Ammon's horn (tissue), 1 donor: ENCODE data around the gene ISOC2.

ENCODE experiments used
- DNase-seq: peaks from one replicate; pipeline ENCODE4 v3.0.0-alpha.2; 2016; ENCODE audit warnings: low spot score

ISOC2 gene

DNA sequence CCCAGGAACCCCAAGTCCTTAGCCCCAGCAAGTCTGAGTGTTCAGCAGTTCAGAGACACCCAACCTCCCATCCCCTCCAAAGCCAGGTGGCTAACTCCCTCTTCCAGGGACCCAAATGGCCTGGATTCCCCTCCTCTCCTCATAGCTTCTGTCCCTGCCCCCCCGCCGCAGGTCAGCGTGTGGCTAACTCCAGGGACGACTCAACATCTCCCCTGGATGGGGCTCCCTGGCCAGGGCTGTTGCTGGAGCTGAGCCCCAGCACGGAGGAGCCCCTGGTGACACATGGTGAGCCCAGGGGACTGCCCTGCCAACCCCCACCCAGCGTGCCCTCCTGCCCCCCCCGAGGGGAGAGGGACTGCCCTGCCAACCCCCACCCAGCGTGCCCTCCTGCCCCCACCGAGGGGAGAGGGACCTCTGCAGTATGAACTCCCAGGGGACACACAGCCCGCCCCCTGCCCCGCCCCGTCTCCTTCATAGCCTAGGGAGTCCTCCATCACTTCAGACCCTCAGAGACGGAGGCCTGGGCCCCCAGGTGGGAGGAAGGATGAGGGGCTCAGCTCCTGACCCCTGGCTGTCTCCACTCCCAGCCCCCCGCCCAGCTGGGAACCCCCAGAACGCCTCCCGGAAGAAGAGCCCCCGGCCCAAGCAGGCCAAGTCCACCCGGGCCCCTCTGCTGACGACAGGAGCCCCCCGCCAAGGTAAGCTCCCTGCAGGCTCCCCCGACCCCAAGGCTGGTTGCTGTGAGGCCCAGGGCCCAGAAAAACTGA, 28.5 kb upstream of the ISOC2 start:
- DNase-seq = no peak

DNA sequence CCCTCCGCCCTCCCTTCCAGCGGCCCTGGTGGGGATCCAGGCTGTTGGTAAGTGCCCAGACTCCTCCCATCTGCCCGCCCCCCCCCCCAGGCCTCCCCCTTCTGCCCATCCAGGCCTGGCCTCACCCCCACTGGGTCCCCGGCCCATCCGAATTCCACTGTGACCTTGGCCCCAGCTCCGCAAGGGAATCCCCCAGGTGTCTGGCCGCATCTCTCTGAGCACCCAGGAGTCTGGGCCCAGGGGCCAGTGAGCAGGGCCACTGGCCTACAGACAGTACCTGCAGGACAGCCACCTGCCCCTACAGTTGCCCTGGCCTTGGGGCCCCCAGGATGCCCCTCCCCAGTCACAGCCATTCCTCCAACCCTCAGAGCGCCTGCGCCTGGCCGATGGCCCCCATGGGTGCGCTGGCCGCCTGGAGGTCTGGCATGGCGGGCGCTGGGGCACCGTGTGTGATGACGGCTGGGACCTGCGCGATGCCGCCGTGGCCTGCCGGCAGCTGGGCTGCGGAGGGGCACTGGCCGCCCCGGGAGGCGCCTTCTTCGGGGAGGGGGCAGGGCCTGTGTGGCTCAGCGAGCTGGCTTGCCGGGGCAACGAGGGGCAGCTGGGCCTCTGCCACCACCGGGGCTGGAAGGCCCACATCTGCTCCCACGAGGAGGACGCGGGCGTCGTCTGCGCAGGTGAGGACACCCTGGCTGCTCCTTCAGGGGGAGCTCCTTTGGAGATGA, 27.7 kb upstream of the ISOC2 start:
- DNase-seq = no peak

DNA sequence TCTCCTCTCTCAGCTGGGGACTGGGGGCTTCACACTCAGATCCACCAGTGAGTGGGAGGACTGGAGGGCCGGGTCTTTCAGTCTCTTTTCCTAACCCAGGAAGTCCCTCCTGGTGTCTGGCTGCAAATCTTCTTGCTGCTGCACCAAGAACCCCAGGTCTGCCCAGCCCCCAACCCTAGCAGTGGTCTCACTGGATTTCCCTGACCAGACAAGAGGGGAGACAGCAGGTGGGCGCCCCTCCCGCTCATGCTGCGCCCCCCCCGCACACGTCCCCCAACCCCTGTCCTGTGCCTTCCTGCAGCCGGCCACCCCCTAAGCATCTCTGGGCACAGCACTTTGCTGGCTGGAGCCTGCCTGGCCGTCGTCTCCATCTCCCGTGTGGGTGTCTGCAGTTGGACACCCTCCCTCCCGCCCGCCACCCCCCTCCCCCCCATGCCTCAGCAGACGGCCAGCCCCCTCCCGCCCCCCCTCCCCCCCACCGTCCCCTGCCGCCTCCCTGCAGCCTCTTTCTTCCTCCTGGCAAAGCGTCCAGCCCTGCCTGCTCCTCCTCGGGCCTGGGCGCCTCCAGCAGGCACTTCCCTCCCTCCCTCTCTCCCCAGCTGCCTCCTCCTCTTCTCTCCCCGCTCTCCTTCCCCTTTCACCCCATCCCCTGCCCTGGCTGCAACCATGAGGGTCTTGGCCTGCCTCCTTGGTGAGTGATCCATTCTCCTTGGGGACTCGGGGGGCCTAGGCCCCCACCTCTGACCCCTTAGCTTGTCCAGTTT, 26.7 kb upstream of the ISOC2 start, which contains the start of gene SSC5D:
SSC5D (plus strand) TSS at position 513 of the 764 bp plus-strand sequence; CDS start at position 667, 154 bp downstream.
- peak; percentile 54 for DNase-seq

DNA sequence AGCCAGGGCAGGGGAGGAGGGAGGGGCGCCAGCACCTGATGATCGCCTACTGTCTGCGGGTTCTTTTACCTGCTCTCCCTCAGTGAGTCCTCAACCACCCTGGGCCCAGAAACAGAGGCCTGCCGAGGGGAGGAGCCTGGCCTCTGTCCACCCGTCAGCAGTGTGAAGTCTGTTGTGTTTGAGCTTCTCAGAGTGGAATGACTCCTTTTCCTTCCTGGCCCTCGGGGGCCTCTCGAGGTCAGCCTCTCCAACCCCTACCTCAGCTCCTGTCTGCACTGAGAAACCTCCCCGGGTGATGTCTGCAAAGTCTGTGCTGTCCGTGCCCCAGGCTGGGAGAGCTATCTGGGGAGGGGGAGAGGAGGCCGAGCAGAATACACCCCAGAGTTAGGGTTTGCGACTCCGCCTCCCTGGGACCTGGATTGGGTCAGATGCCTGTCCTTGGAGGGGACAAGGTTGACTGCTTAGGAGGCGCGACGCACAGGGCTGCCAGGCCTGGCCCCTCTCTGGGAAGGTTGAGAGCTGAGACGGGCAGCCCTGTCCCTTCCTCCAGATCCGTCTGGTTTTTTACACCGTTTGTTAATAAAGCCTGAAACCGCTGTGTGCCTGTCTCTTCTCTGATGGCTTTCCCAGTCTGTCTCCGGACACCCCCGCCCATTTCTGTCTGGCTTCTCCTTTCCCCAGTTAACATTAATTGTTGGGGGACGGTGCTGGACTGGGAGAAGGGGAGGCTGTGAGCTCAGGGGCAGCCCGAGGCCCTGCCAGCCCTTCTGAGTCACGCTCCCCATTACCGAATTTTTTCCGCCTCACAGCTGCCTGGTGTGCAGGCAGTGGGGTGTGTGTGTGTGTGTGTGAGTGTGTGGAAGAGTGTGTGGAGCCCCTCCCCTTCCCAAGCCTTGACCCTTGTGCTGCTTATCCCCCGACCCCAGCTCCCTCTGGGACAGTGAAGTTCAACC, 25.8 kb upstream of the ISOC2 start:
- DNase-seq = no peak

DNA sequence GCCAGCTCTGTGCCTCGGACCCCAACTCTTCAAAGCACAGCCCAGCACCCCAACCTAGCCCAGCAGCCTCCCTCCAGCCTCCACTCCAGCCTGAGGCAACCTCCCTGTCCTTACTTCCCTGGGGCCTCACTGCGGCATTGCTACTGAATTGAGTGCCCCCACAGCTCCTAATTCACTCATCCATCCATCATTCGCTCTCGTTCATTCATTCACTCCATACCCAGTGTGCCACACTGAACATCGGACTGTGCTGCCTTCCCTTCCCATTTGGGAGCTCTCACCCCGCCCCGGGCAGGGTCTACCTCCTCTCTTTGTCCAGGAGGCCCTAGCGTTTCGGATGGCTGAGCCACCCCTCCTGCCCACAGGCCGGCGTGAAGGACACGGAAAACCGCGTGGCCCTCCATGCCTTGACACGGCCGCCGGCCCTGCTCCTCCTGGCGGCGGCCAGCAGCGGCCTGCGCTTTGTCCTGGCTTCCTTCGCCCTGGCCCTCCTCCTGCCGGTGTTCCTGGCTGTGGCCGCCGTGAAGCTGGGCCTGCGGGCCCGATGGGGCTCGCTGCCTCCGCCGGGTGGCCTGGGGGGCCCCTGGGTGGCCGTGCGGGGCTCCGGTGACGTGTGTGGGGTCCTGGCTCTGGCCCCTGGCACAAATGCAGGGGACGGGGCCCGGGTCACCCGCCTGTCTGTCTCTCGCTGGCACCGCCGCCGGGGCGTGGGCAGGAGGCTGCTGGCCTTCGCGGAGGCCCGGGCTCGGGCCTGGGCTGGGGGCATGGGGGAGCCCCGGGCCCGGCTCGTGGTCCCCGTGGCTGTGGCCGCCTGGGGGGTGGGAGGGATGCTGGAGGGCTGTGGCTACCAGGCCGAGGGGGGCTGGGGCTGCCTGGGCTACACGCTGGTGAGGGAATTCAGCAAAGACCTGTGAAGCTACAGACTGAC, 24.9 kb upstream of the ISOC2 start:
- no peak for DNase-seq

DNA sequence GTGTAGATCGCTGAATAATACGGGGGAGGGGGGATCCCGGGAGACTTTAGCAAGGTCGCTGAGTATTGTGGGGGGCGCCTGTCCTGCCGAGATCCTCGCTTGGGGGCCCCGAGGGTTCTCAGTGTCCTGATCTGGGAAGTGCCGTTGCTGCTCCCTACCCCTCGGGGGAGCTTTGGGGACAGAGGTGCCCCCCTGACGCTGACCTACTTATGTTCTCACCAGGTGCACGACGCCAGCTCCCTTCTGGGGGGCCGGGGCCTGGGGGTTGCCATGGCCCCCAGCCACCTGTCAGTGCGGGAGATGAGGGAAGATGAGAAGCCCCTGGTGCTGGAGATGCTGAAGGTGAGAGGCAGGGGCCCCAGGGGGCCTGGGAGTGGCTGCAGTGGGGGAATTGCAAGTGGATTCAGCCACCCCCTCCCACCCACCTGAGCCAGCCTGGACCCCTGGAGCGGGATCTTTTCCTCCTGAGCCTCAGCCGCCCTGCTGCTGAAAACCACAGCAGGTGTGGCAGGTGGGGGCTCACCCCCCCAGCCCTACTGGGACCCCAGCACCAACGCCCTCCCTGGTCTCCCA, 24.1 kb upstream of the ISOC2 start:
- no peak for DNase-seq

DNA sequence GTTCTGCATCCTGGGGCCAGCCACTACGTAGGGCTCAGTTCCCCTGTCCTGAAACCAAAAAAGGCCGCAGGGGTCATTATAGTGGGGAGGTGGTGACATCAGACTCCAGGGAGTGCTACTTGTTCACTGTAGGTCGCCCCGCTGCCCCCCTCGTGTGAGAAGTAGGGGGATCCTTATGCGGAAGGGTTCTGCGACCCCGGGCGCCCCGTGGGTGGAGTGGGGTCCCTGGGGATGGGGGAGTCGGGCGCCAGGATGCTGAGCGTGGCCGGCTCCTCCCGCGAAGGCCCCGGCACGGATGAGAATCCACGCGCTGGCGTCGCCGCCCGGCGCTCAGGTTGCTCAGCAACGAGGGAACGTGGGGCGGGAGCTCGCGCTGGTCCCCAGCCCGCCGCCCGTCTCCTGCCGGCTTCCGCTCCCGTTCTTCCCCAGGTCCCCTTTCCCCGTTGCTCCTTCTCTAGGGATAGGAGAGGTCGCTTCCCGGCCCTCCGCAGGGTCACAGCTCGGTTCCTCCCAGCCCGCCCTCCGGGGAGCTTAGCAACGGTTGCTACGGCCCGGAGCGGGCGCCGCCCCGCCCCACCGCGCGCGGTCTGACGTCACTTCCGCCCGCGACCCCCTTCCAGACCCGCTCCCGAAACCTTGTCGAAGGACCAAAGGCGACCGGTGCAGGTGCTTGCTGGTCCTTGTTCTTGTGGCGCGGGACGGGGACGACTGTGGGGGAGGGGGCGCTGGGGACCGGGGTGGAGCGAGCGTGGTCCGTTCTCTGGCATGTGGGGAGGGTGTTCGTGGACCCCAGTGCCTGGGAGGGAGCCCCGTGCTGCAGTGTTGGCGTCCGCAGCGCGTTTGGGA, 23.4 kb upstream of the ISOC2 start, which contains the start of gene NAT14:
NAT14 (plus strand) TSS at position 596 of the 846 bp plus-strand sequence. CDS start 521 bp downstream, outside the sequence.
- DNase-seq = peak; percentile 71

DNA sequence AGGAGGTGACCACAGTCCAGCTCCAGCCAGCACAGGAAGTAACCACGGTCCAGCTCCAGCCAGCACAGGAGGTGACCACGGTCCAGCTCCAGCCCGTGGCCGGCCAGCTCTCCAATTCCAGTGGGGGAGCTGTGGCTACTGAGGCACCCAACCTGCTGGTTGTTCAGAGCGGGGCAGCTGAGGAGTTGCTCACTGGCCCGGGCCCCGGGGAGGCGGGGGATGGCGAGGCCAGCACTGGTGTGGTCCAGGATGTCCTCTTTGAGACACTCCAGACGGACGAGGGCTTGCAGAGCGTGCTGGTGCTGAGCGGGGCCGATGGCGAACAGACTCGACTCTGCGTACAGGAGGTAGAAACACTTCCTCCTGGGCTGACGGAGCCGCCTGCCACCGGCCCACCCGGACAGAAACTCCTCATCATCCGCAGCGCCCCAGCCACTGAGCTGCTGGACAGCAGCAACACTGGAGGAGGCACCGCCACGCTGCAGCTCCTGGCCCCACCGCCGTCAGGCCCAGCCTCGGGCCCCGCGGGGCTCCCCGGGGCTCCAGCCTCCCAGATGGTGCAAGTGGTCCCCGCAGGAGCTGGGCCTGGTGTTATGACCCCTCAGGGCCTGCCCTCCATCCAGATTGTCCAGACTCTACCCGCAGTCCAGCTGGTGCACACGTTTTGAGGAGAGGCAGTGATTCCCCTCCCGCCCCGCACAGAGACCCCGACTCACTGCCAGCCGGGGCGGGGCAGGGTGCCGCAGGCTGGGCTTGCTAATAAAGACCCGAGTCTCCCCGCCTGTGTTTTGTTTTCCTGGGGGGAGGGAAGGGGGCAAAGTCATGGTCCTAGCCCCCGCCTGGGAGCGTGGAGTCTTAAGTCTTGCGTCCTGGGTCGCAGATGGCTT, 22.5 kb upstream of the ISOC2 start:
- no peak for DNase-seq

DNA sequence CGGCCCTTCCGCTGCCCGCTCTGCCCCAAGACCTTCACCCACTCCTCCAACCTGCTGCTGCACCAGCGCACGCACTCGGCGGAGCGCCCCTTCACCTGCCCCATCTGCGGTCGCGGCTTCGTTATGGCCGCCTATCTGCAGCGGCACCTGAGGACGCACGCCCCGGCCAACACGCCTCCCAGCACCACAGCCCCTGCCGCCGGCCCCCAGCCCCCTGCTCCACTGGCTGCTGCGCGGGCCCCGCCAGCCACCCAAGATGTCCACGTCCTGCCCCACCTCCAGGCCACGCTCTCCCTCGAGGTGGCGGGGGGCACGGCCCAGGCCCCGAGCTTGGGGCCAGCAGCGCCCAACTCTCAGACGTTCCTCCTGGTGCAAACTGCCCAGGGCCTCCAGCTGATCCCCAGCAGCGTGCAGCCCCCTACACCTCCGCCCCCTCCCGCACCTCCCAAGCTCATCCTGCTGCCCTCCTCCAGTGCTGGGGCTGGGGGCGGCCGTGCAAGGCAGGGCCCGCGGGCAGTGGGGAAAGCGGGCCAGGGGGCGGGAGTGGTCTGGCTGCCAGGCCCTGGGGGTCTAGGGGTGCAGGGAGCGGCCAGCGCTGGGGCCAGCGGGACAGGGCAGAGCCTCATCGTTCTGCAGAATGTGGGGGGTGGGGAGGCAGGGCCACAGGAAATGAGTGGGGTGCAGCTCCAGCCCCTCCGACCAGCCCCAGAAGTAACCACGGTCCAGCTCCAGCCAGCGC, 21.7 kb upstream of the ISOC2 start:
- DNase-seq = no peak

DNA sequence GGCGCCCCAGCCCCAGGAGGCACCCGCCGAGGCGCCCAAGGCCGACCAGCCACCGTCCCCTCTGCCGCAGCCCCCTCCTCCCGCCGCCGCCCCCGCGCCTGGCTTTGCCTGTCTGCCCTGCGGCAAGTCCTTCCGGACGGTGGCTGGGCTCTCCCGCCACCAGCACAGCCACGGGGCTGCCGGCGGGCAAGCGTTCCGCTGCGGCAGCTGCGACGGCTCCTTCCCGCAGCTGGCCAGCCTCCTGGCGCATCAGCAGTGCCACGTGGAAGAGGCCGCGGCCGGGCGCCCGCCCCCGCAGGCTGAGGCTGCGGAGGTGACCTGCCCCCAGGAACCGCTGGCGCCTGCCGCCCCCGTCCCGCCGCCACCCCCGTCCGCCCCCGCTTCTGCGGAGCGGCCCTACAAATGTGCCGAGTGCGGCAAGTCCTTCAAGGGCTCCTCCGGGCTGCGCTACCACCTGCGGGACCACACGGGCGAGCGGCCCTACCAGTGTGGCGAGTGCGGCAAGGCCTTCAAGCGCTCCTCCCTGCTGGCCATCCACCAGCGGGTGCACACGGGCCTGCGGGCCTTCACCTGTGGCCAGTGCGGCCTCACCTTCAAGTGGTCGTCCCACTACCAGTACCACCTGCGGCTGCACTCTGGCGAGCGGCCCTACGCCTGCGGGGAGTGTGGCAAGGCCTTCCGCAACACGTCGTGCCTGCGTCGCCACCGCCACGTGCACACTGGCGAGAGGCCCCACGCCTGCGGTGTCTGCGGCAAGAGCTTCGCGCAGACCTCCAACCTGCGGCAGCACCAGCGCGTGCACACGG, 20.9 kb upstream of the ISOC2 start:
- DNase-seq = no peak

DNA sequence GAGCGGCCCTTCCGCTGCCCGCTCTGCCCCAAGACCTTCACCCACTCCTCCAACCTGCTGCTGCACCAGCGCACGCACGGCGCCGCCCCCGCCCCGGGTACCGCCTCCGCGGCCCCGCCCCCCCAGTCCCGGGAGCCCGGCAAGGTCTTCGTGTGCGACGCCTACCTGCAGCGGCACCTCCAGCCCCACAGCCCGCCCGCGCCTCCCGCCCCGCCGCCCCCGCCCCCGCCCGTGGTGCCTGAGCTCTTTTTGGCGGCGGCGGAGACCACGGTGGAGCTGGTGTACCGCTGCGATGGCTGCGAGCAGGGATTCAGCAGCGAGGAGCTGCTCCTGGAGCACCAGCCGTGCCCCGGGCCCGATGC, 20.3 kb upstream of the ISOC2 start:
- DNase-seq = no peak

DNA sequence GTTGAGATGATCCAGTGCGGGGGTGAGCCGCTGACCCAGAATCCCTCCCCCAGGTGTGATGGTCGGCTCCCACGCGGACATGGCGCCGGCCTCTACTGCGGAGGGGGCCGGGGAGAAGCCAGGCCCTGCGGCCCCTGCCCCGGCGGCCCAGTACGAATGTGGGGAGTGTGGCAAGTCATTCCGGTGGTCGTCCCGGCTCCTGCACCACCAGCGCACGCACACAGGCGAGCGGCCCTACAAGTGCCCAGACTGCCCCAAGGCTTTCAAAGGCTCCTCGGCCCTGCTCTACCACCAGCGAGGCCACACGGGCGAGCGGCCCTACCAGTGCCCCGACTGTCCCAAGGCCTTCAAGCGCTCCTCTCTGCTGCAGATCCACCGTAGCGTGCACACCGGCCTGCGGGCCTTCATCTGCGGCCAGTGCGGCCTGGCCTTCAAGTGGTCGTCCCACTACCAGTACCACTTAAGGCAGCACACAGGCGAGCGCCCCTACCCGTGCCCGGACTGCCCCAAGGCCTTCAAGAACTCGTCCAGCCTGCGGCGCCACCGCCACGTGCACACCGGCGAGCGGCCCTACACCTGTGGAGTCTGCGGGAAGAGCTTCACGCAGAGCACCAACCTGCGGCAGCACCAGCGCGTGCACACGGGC, 19.8 kb upstream of the ISOC2 start:
- no peak for DNase-seq

DNA sequence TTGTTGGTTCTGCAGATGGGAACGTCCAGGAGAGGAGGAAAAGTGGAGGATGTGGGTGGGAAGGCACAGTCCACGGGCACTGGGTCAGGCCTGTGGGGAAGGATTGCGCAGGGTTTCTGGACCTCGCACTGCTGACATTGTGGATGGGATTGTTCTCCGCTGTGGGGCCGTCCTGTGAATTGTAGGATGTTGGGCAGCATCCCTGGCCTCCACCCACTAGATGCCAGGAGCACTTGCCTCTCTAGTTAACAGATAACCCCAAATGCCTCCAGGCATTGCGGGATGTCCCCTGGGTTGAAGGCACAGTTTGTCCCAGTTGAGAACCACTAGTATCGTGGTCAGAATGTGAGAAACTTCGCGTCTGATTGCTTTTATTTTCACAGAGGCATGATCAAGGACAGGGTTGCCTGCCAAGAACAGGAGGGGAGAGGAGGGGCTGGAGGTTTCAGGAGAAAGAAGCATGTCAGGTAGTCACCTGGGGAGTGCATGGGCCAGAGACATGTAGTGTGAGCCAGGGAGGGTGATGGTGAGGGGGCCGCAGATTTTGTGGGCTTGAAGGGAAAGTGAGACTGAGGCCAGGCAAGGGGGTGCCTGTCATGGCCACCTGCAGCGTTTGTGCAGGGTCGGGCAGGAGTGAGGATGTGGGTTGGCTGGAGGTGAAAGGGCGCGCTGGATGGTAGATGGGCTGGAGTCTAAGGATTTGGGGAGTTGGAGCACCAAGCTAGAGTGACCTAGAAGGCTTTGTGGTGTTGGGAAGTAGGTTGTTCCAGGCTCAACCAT, 18.2 kb upstream of the ISOC2 start:
- DNase-seq = no peak

DNA sequence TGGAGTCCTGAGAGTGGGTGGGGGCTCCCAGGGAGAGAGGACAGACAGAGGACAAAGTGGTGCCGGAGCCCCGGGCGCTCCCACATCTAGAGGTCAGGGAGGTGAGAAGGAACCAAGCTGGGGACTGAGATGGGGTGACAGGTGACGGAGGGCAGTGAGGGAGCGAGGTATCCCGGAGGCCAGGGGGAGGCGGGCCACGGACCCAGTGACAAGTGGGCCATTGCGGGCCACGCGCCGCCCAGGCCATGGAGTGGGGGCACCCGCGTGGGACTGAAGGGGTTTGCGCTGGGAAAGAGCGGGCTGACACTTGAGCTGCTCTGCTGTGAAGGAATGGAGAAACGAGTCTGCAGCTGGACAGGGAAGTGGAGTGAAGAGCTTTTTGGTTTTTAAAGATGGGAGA, 17.6 kb upstream of the ISOC2 start:
- DNase-seq = no peak

DNA sequence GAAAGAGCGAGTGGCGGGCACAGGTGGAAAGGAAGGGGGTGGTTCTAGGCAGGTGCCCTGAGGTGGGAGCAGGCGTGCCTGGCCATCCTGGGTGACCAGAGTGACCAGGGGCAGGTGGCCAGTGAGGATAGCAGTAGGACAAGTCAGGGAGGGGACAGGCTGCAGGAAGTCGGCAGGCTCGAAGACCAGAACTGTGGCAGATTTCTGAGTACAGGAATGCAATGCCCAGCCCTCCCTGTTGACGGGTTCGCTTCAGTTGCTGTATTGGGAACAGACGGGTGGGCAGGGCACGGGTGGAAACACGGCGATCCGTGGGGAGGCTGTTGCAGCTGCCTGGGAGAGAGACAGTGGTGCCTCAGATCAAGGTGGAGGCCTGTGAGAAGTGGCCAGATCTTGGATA, 16.9 kb upstream of the ISOC2 start:
- no peak for DNase-seq
